B cell (primary cell): ENCODE results near the gene SFMBT2. TPM values are rescaled to one million over a fixed set of nuclear protein-coding genes. Genes with fewer than 3 reads are reported as not detected.

Experiments used
- ATAC-seq: fragments of 200-7000 bp; cut with Tn5 transposase; one replicate; pipeline ENCODE4 v1.10.0; 2021; ENCODE audit warnings: low read depth, mild to moderate bottlenecking, moderate number of reproducible peaks, moderate library complexity
- CTCF ChIA-PET: fragments of 350-600 bp; sonication (Branson Sonifier 250); formaldehyde crosslinking; loops from one replicate; lab custom pipeline; 2021; ENCODE audit warnings: antibody characterized with exemption, inconsistent platforms; lab: Charles Lee
- POLR2A ChIA-PET: fragments of 350-600 bp; sonication (Branson Sonifier 250); formaldehyde crosslinking; loops from one replicate; lab custom pipeline; 2021; ENCODE audit warnings: antibody characterized with exemption; lab: Charles Lee
- DNase-seq: peaks from one replicate; pipeline ENCODE4 v3.0.0; 2013
- H2AFZ ChIP-seq: 2 replicates; pipeline ENCODE4 v1.6.1; 2012; ENCODE audit warnings: mild to moderate bottlenecking, low read depth, low read length; ENCODE audit not compliant: insufficient read depth, poor library complexity, severe bottlenecking
- H3K27ac ChIP-seq, 2 donors: 1 replicate in 1 of 2; 2 replicates in 1 of 2; pipeline ENCODE4 v1.5.1; 2012 to 2013; ENCODE audit warnings: low read length in 2 of 2, mild to moderate bottlenecking in 2 of 2, moderate library complexity in 1 of 2
- H3K27me3 ChIP-seq, 4 experiments: fragments of 200-600 bp in 1 of 4; sonication (generic) in 1 of 4; replicated peaks in 1 of 4; 1 replicate in 2 of 4; 2 replicates in 2 of 4; pipeline versions ENCODE4 v1.6.1 to v1.7.0; 2013 to 2016; ENCODE audit warnings: low read length in 3 of 4, mild to moderate bottlenecking in 2 of 4, mixed read lengths in 1 of 4, moderate library complexity in 1 of 4; ENCODE audit not compliant: insufficient read depth in 4 of 4, control insufficient read depth in 3 of 4; ENCODE audit errors: control extremely low read depth in 1 of 4
- H3K36me3 ChIP-seq, 2 experiments: replicated peaks in 1 of 2; 1 replicate in 1 of 2; 2 replicates in 1 of 2; pipeline versions ENCODE4 v1.6.1 to v1.7.1; 2013; ENCODE audit warnings: low read length in 1 of 2; ENCODE audit not compliant: insufficient read depth in 2 of 2, control insufficient read depth in 1 of 2; ENCODE audit errors: control extremely low read depth in 1 of 2, extremely low read depth in 1 of 2
- H3K4me1 ChIP-seq, 2 donors: fragments of 200-600 bp in 1 of 2; sonication (generic) in 1 of 2; 1 replicate in 1 of 2; 2 replicates in 1 of 2; pipeline versions ENCODE4 v1.5.1 to v1.6.1; 2013 to 2017; ENCODE audit warnings: low read length in 2 of 2; ENCODE audit not compliant: control insufficient read depth in 2 of 2, insufficient read depth in 2 of 2
- H3K4me2 ChIP-seq: replicated peaks from 2 replicates; pipeline ENCODE3; 2012; ENCODE audit warnings: mild to moderate bottlenecking, low read depth, low read length; ENCODE audit not compliant: poor library complexity, severe bottlenecking
- H3K4me3 ChIP-seq, 5 experiments: fragments of 200-600 bp in 1 of 5; sonication (generic) in 1 of 5; 1 replicate in 3 of 5; 2 replicates in 2 of 5; pipeline versions ENCODE4 v1.5.1 to v1.7.0; 2011 to 2016; ENCODE audit warnings: low read length in 4 of 5, mild to moderate bottlenecking in 4 of 5, low read depth in 2 of 5, control low read depth in 1 of 5, moderate library complexity in 1 of 5; ENCODE audit not compliant: insufficient read depth in 1 of 5; ENCODE audit errors: control extremely low read depth in 1 of 5, extremely low read depth in 1 of 5
- H3K79me2 ChIP-seq: fragments of 200-600 bp; sonication (generic); one replicate; pipeline ENCODE4 v1.6.0; 2016; ENCODE audit warnings: low read length; ENCODE audit not compliant: control insufficient read depth, insufficient read depth
- H3K9ac ChIP-seq: fragments of 200-600 bp; sonication (generic); 2 replicates; pipeline ENCODE4 v1.6.1; 2017; ENCODE audit warnings: mild to moderate bottlenecking, low read length, moderate library complexity
- H3K9me3 ChIP-seq, 3 donors: one replicate each; pipeline versions ENCODE4 v1.6.1 to v1.7.1; 2013; ENCODE audit warnings: low read length in 2 of 3; ENCODE audit not compliant: control insufficient read depth in 2 of 3, insufficient read depth in 1 of 3; ENCODE audit errors: control extremely low read depth in 1 of 3
- H4K20me1 ChIP-seq: 2 replicates; pipeline ENCODE4 v1.6.0; 2012; ENCODE audit warnings: mild to moderate bottlenecking, low read length; ENCODE audit not compliant: insufficient read depth, control insufficient read depth, poor library complexity, severe bottlenecking
- H3K27ac Mint-ChIP-seq: one replicate; pipeline ENCODE4 v1.8.0; 2021; ENCODE audit warnings: mixed read lengths
- H3K27me3 Mint-ChIP-seq: one replicate; pipeline ENCODE4 v1.8.0; 2021; ENCODE audit warnings: mixed read lengths
- H3K4me1 Mint-ChIP-seq: one replicate; pipeline ENCODE4 v1.8.0; 2021; ENCODE audit warnings: mixed read lengths
- H3K4me3 Mint-ChIP-seq: one replicate; pipeline ENCODE4 v1.8.0; 2021; ENCODE audit warnings: mixed read lengths
- H3K9me3 Mint-ChIP-seq: one replicate; pipeline ENCODE4 v1.8.0; 2022; ENCODE audit warnings: mixed read lengths; ENCODE audit not compliant: insufficient read depth
- CTCF ChIP-seq: fragments of 200-600 bp; IDR thresholded peaks from one replicate; pipeline ENCODE4 v1.8.0; 2022; ENCODE audit warnings: antibody characterized with exemption, mild to moderate bottlenecking
- EZH2 ChIP-seq: IDR thresholded peaks from 2 replicates; pipeline ENCODE4 v1.6.1; 2012; ENCODE audit warnings: borderline replicate concordance, low read depth, mild to moderate bottlenecking, moderate library complexity, low read length; ENCODE audit not compliant: insufficient read depth, poor library complexity, severe bottlenecking
- WGBS: methylation state at CpG from one replicate; pipeline ENCODE4 v1.1.5; 2013; ENCODE audit warnings: missing lambda C conversion rate; ENCODE audit not compliant: insufficient coverage; 5-methylcytosine and 5-hydroxymethylcytosine counted together
- intact Hi-C: fragments of 100-400 bp; cut with micrococcal nuclease; formaldehyde crosslinking; loops from one replicate; pipeline ENCODE4 v1.10.0; 2022
- polyA plus RNA-seq: library from polyadenylated mRNA; depleted of rRNA; stranded (reverse); fragments of >200 nt; gene quantifications from 2 replicates; pipeline ENCODE4 v1.2.3, GENCODE V29; 2012
- total RNA-seq, 2 donors: library from RNA; stranded (reverse); fragments of 120-200 nt in 1 of 2; gene quantifications; 1 replicate in 1 of 2; 2 replicates in 1 of 2; pipeline versions ENCODE4 v1.2.3 to v1.2.4, GENCODE V29; 2013 to 2022

The SFMBT2 gene
- total and polyA plus RNA-seq, 2 donors (not counting 1 experiment from before 2014, with no cell fraction given): 2.3 to 24.0 TPM

- peaks cover 63% of the 10 kb centered on the region for H3K79me2 ChIP-seq
- Mint-ChIP-seq H3K27me3 (no peaks in the 10 kb centered on the region), H3K4me1 (peaks cover 32% of the 10 kb centered on the region), H3K9me3 (peaks cover 2% of the 10 kb centered on the region), H3K27ac (no peak overlapping the region), H3K4me3 (no peak overlapping the region)
- H3K27me3 ChIP-seq: no peaks in the 10 kb centered on the region
- no peak overlapping the region for H2AFZ ChIP-seq
- no peak overlapping the region for H3K4me3 ChIP-seq
- no peak for ATAC-seq
- H3K9ac ChIP-seq: no peak overlapping the region
- POLR2A ChIA-PET: no interaction called here
- TF ChIP-seq EZH2 (no peak), CTCF (no peak)
- no peaks in the 10 kb centered on the region for H4K20me1 ChIP-seq
- no peak for DNase-seq
- CTCF ChIA-PET: no interaction called here
- intact Hi-C loops: no loop called here
- WGBS: 95% methylated on average over 7 of the region's 7 CpGs
- H3K27ac ChIP-seq: no peak overlapping the region
- H3K4me1 ChIP-seq: peaks cover 0 to 11% of the 10 kb centered on the region in 2 donors
- H3K4me2 ChIP-seq: no peak overlapping the region
- H3K36me3 ChIP-seq: no peaks in the 10 kb centered on the region
- no peaks in the 10 kb centered on the region for H3K9me3 ChIP-seq
Measured at GRCh38 chr10:7296648-7297047, 114.2 kb downstream of the SFMBT2 start.

- Mint-ChIP-seq H3K27me3 (no peaks in the 10 kb centered on the region), H3K4me1 (peaks cover 31% of the 10 kb centered on the region), H3K27ac (no peak overlapping the region), H3K9me3 (peaks cover 2% of the 10 kb centered on the region), H3K4me3 (no peak overlapping the region)
- H3K27me3 ChIP-seq: no peaks in the 10 kb centered on the region
- no peak for ATAC-seq
- intact Hi-C loops: no loop called here
- H3K4me3 ChIP-seq: no peak overlapping the region
- H2AFZ ChIP-seq: no peak overlapping the region
- H3K4me2 ChIP-seq: no peak overlapping the region
- no peaks in the 10 kb centered on the region for H3K9me3 ChIP-seq
- no peak overlapping the region for H3K27ac ChIP-seq
- TF ChIP-seq CTCF (no peak), EZH2 (no peak)
- H3K79me2 ChIP-seq: peaks cover 64% of the 10 kb centered on the region
- H4K20me1 ChIP-seq: no peaks in the 10 kb centered on the region
- H3K4me1 ChIP-seq: peaks cover 0 to 11% of the 10 kb centered on the region in 2 donors
- no peaks in the 10 kb centered on the region for H3K36me3 ChIP-seq
- no peak for DNase-seq
- CTCF ChIA-PET: no interaction called here
- POLR2A ChIA-PET: interaction anchor here (0.6 kb wide), 1 partner anchor 51 kb away, joined by 4 read pairs; no protein-coding TSS in a partner anchor
- no peak overlapping the region for H3K9ac ChIP-seq
Measured at GRCh38 chr10:7296076-7296475, 114.8 kb downstream of the SFMBT2 start.
